HG03159 (cell line): ENCODE data around the gene CSTF2.

Experiments
- ATAC-seq: cut with Tn5 transposase; IDR thresholded peaks from one replicate; pipeline ENCODE4 v1.9.1; 2021; ENCODE audit warnings: mild to moderate bottlenecking, moderate library complexity; ENCODE audit not compliant: unreplicated experiment

The CSTF2 gene

DNA sequence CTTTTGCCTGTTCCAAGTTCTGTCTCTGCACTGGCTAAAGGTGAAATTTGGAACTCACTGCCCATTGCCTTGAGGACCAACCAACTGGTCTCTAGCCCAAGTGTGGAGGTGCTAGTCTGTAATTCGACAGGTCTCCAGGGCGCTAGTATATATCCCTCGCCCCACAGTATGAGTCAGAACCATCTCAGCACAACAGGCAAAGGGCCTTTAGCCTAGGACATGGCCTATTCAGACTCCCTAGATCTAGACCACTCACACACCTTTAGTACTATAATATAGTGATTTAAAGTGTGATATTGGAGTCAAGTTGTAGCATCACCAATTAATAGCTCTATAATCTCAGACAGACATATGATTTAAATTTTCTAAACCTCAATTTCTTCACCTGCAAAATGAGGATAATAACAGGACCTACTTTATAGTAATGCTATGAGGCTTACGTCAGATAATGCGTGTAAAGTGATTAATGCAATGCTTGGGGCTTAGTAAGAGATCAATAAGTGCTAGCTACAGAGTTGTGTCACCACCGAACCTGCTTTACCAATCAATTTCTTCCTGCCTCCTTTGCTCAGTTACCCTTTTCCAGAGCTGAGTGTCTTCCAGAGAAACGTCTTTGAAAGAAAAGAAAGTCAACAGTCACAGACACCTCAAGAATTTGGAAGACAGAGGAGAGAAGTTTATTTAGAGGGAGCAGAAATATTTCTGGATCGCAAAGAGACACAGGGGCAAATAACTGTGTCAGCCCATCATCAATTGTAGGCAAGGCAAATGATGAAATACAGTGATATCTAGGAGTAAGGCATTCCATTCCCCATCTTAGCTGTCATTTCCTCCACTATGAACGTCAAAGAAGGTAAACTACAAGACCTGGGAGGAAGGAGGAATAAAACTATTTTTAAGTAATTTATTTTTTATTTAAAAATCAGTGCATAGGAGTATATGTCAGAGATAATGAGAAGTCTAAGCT lies 51.7 kb downstream of the CSTF2 start:
- no peak for ATAC-seq

GRCh38 chrX:100874325-100874724 lies 54.1 kb downstream of the CSTF2 start, which contains the start of gene NOX1:
Gene NOX1 (minus strand): TSS chrX:100874359. CDS start chrX:100874139, 220 bp downstream.
- ATAC-seq: no peak

DNA sequence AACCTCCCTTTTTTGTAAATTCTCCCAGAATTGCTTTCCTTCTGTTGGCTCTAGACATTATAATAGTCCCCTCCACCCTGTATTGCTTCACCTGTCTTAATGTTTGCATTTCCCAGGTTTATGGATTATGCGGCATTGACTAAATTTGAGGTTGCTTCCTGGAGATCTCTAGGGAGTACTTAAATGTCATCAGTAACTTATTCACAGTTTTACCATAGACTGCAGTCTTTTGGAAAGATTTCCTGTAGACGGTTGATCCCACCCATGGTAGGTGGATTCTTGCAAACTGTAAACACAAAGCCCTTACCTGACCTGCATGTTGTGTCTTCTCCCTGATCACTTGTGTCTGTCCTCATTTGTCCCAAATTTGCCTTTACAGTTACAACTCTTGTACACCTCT lies 60.2 kb downstream of the CSTF2 start:
- no peak for ATAC-seq

DNA sequence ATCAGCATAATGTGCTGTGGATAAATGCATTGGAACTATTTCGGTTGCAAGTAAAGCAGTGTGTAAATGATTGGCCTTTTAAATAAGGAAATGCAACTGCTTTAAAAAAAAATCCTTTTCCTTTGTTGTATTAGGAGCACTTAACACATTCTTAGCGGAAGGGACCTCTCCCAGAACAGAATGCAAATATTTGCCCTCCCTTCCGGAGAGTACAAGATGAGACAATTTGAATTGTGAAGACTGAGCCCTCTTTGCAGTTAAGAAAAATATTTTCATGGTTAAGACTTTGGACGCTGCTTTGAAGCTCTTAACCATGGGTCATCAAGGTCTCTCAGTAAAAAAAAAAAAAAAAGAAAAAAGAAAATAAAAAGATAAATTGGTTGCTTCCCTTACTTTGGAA lies 63.5 kb downstream of the CSTF2 start:
- no peak for ATAC-seq
